HG03159 (cell line): Measurements from ENCODE around the gene GPX4.

Experiments used
- ATAC-seq: cut with Tn5 transposase; IDR thresholded peaks from one replicate; pipeline ENCODE4 v1.9.1; 2021; ENCODE audit warnings: mild to moderate bottlenecking, moderate library complexity; ENCODE audit not compliant: unreplicated experiment

Gene GPX4

GRCh38 chr19:1084024-1084868 lies 19.5 kb upstream of the GPX4 start:
- ATAC-seq, result no peak

- ATAC-seq, result no peak
Measured at GRCh38 chr19:1085053-1085658, 18.6 kb upstream of the GPX4 start.

- no peak for ATAC-seq
Measured at GRCh38 chr19:1085676-1086442, 17.9 kb upstream of the GPX4 start.

- no peak for ATAC-seq
Measured at GRCh38 chr19:1086613-1087012, 17.2 kb upstream of the GPX4 start.

- no peak for ATAC-seq
Measured at GRCh38 chr19:1087813-1088415, 15.9 kb upstream of the GPX4 start.

- no peak for ATAC-seq
Measured at GRCh38 chr19:1088416-1089010, 15.3 kb upstream of the GPX4 start.

- no peak for ATAC-seq
Measured at GRCh38 chr19:1089126-1089771, 14.5 kb upstream of the GPX4 start.

- ATAC-seq, result no peak
Measured at GRCh38 chr19:1089891-1090290, 13.9 kb upstream of the GPX4 start.

- ATAC-seq, result no peak
Measured at GRCh38 chr19:1090731-1091543, 12.9 kb upstream of the GPX4 start.

- ATAC-seq, result no peak
Measured at GRCh38 chr19:1091544-1092175, 12.1 kb upstream of the GPX4 start.

- no peak for ATAC-seq
Measured at GRCh38 chr19:1093330-1093729, 10.5 kb upstream of the GPX4 start.

- ATAC-seq, result no peak
Measured at GRCh38 chr19:1093811-1094553, 9.8 kb upstream of the GPX4 start.

GRCh38 chr19:1094655-1094977 lies 9.2 kb upstream of the GPX4 start:
- ATAC-seq, result no peak

- ATAC-seq, result peak; percentile 75
Measured at GRCh38 chr19:1094978-1095701, 8.7 kb upstream of the GPX4 start, which contains the start of gene POLR2E. Gene POLR2E, minus strand, starts transcription at chr19:1095375. Its CDS starts 60 bp downstream, at chr19:1095315.

GRCh38 chr19:1097810-1098176 lies 6.0 kb upstream of the GPX4 start:
- no peak for ATAC-seq

- no peak for ATAC-seq
Measured at GRCh38 chr19:1098177-1099051, 5.4 kb upstream of the GPX4 start.

GRCh38 chr19:1101337-1101698 lies 2.5 kb upstream of the GPX4 start:
- ATAC-seq, result no peak
